Measurements from ENCODE around the gene ENO2. TPM values are rescaled to one million over a fixed set of nuclear protein-coding genes. Genes with fewer than 3 reads are reported as not detected.
A peak's percentile ranks its signal among the peaks of the same experiment; 100 is the strongest.

The ENO2 gene
- total and polyA plus RNA-seq, 2 experiments from 2014 or later: 43.5 to 53.5 TPM

DNA sequence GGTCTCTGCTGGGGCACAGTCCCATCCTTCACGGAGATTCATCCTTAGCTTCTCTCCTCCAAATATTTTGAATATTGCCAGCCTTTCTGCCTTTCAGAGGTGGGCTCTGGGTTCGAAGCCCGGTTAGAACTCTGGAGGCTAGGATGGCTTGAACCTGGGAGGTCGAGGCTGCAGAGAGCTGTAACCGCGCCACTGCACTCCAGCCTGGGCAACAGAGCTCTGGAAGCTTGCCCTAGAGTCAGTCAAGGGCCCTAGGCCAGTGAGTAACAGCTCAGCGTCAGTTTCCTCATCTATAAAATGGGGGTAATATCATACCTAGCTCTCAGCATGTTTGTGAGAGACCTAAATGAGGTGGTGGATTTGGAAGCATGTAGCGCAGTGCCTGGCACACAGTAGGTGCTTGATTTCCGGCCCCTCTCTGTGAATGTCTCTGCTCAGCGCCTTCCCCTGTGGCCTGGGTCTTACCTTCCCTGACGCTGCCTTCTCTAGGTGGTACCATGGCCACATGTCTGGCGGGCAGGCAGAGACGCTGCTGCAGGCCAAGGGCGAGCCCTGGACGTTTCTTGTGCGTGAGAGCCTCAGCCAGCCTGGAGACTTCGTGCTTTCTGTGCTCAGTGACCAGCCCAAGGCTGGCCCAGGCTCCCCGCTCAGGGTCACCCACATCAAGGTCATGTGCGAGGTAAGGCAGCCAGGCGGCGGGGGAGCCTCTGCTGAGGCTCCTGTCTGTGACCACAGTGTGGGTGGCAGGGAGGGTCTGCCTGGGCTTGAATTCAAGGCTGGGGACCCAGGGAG lies 40.1 kb downstream of the ENO2 start:
- Histone ChIP-seq H3K4me1 (ENCODE audit: insufficient read depth) (peaks cover 13% of the 10 kb centered on the region), H3K9me2 (ENCODE audit: insufficient read depth) (no peaks in the 10 kb centered on the region), H2AFZ (no peak overlapping the region), H3F3A (replicated peaks; ENCODE audit: low read depth) (no peaks in the 10 kb centered on the region), H3K4me3 (no peak overlapping the region), H3K27me3 (ENCODE audit: insufficient read depth) (no peaks in the 10 kb centered on the region), H4K20me1 (replicated peaks; ENCODE audit: insufficient read depth) (no peaks in the 10 kb centered on the region), H3K27ac (ENCODE audit: low read depth) (no peak overlapping the region), H3K4me2 (no peak overlapping the region), H3K36me3 (ENCODE audit: insufficient read depth) (no peaks in the 10 kb centered on the region), H3K79me2 (replicated peaks; ENCODE audit: insufficient read depth) (no peaks in the 10 kb centered on the region)
- Mint-ChIP-seq H3K9me3 (no peaks in the 10 kb centered on the region), H3K36me3 (ENCODE audit: low read depth) (no peaks in the 10 kb centered on the region; the same call in 2 of the 3 replicates), H3K4me3 (peak overlapping the region; percentile 39; the same call in 1 of the 3 replicates), H3K27me3 (ENCODE audit: insufficient read depth, low read depth, poor library complexity) (peaks cover 15% of the 10 kb centered on the region), H3K4me1 (peaks cover 34% of the 10 kb centered on the region), H3K27ac (peak overlapping the region; percentile 72; the same call in 1 of the 2 replicates)
- ATAC-seq: no peak
- DNase-seq (ENCODE audit: low spot score): no peak
- no peak for TF ChIP-seq STAT1 (IDR thresholded peaks at IDR 0.05; ENCODE audit: unreplicated experiment)
- TF ChIP-seq, protein P1, sequence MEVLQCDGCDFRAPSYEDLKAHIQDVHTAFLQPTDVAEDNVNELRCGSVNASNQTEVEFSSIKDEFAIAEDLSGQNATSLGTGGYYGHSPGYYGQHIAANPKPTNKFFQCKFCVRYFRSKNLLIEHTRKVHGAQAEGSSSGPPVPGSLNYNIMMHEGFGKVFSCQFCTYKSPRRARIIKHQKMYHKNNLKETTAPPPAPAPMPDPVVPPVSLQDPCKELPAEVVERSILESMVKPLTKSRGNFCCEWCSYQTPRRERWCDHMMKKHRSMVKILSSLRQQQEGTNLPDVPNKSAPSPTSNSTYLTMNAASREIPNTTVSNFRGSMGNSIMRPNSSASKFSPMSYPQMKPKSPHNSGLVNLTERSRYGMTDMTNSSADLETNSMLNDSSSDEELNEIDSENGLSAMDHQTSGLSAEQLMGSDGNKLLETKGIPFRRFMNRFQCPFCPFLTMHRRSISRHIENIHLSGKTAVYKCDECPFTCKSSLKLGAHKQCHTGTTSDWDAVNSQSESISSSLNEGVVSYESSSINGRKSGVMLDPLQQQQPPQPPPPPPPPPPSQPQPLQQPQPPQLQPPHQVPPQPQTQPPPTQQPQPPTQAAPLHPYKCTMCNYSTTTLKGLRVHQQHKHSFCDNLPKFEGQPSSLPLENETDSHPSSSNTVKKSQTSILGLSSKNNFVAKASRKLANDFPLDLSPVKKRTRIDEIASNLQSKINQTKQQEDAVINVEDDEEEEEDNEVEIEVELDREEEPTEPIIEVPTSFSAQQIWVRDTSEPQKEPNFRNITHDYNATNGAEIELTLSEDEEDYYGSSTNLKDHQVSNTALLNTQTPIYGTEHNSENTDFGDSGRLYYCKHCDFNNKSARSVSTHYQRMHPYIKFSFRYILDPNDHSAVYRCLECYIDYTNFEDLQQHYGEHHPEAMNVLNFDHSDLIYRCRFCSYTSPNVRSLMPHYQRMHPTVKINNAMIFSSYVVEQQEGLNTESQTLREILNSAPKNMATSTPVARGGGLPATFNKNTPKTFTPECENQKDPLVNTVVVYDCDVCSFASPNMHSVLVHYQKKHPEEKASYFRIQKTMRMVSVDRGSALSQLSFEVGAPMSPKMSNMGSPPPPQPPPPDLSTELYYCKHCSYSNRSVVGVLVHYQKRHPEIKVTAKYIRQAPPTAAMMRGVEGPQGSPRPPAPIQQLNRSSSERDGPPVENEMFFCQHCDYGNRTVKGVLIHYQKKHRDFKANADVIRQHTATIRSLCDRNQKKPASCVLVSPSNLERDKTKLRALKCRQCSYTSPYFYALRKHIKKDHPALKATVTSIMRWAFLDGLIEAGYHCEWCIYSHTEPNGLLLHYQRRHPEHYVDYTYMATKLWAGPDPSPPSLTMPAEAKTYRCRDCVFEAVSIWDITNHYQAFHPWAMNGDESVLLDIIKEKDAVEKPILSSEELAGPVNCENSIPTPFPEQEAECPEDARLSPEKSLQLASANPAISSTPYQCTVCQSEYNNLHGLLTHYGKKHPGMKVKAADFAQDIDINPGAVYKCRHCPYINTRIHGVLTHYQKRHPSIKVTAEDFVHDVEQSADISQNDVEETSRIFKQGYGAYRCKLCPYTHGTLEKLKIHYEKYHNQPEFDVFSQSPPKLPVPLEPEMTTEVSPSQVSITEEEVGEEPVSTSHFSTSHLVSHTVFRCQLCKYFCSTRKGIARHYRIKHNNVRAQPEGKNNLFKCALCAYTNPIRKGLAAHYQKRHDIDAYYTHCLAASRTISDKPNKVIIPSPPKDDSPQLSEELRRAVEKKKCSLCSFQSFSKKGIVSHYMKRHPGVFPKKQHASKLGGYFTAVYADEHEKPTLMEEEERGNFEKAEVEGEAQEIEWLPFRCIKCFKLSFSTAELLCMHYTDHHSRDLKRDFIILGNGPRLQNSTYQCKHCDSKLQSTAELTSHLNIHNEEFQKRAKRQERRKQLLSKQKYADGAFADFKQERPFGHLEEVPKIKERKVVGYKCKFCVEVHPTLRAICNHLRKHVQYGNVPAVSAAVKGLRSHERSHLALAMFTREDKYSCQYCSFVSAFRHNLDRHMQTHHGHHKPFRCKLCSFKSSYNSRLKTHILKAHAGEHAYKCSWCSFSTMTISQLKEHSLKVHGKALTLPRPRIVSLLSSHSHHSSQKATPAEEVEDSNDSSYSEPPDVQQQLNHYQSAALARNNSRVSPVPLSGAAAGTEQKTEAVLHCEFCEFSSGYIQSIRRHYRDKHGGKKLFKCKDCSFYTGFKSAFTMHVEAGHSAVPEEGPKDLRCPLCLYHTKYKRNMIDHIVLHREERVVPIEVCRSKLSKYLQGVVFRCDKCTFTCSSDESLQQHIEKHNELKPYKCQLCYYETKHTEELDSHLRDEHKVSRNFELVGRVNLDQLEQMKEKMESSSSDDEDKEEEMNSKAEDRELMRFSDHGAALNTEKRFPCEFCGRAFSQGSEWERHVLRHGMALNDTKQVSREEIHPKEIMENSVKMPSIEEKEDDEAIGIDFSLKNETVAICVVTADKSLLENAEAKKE (CRISPR knock-in tag; IDR thresholded peaks at IDR 0.05): no peak

DNA sequence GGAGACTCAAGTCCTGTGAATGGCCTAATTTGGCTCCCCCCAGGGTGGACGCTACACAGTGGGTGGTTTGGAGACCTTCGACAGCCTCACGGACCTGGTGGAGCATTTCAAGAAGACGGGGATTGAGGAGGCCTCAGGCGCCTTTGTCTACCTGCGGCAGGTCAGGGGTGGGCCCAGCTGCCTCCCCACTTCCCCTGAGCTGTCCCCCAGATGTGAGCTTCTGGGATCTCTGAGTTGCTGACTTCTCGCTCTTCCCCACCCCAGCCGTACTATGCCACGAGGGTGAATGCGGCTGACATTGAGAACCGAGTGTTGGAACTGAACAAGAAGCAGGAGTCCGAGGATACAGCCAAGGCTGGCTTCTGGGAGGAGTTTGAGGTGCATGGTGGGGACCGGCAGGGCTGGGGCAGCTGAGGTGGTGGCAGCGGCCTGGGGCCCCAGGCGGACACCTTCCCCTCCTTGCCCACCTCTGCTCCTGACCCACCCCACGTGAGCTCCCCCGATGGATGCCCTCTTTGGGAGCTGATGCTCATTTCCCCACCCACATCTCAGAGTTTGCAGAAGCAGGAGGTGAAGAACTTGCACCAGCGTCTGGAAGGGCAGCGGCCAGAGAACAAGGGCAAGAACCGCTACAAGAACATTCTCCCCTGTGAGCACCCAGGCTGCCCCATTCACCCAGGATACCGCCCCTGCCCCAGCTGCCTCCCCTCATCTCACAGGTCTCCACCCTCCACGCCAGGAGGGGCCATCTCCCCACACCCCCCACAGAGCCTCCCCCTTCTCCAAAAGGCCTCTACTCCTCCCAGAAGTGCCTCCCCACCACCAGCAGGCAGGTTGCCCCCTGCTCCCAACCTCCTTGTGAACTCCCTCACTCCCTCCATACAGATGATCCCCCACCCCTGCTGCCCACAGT lies 41.0 kb downstream of the ENO2 start:
- H3K79me2 ChIP-seq (replicated peaks; ENCODE audit: insufficient read depth): no peaks in the 10 kb centered on the region
- H4K20me1 ChIP-seq (replicated peaks; ENCODE audit: insufficient read depth): no peaks in the 10 kb centered on the region
- H3K9me3 Mint-ChIP-seq: no peaks in the 10 kb centered on the region
- peaks cover 14% of the 10 kb centered on the region for H3K4me1 ChIP-seq (ENCODE audit: insufficient read depth)
- H3K4me3 ChIP-seq: no peak overlapping the region
- no peak overlapping the region for H3K4me3 Mint-ChIP-seq
- H3K27me3 Mint-ChIP-seq (ENCODE audit: insufficient read depth, low read depth, poor library complexity): peaks cover 17% of the 10 kb centered on the region
- H3K27me3 ChIP-seq (ENCODE audit: insufficient read depth): no peaks in the 10 kb centered on the region
- H3K36me3 Mint-ChIP-seq (ENCODE audit: low read depth): no peaks in the 10 kb centered on the region; the same call in 2 of the 3 replicates
- no peak overlapping the region for H3K27ac Mint-ChIP-seq
- H3F3A ChIP-seq (replicated peaks; ENCODE audit: low read depth): no peaks in the 10 kb centered on the region
- peaks cover 33% of the 10 kb centered on the region for H3K4me1 Mint-ChIP-seq
- no peak overlapping the region for H2AFZ ChIP-seq
- H3K36me3 ChIP-seq (ENCODE audit: insufficient read depth): no peaks in the 10 kb centered on the region
- no peak for TF ChIP-seq POLR2AphosphoS5 (IDR thresholded peaks at IDR 0.05; ENCODE audit: low read depth)
- no peak for TF ChIP-seq JUNB (IDR thresholded peaks at IDR 0.05; ENCODE audit: unreplicated experiment)
- H3K4me2 ChIP-seq: no peak overlapping the region
- no peak for ATAC-seq
- no peak for DNase-seq (ENCODE audit: low spot score)
- no peaks in the 10 kb centered on the region for H3K9me2 ChIP-seq (ENCODE audit: insufficient read depth)
- H3K27ac ChIP-seq (ENCODE audit: low read depth): no peak overlapping the region

Data from GM23338 (cell line).